NCI-H1048 (cell line): ENCODE measurements around the gene REEP1.
"Not testable (repeated sequence)": the region's sequence is repeated elsewhere in the genome, so short reads cannot be mapped to it uniquely, and the experiment has no call there.

Source experiments
- DNase-seq: peaks from one replicate; lab custom pipeline; 2025; lab: John Stamatoyannopoulos, UW

REEP1 gene

DNA sequence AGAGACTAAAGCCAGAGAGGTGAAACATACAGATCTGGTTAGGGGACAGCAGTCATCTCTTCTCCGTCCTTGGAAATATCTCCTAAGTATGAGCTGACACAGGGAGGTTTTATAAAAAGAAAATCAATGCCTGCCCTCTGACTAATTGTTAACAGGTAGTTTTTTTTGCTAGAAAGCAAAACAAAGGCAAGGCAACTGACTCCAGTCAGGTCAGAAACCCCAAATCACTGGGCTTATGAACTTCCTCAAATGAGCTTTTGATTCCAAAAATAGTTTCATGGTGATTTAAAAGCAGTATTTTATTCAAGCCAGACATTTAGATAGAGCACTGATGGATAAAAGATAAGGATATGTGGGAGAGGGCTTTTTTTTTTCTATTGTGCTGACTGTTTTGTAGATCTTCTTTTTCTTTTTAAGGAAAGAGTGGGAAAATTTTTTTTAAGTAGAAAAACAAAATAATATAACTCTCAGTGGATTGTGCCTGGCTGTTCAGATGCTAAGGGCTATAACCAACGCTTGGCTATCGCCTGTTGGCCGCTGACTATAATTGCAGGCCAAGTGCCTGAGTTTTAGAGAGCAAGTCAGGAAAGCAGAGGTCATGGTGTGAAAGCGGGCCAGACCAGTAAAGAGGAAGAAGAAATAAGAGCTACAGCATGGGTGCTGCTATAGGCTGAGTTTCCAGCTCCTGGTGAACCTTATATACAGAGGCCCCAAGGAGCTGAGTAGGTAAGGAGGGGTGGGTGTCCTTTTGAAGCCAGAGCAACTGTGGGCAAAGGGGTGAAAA is 93.3 kb downstream of the REEP1 start:
- no peak for DNase-seq

DNA sequence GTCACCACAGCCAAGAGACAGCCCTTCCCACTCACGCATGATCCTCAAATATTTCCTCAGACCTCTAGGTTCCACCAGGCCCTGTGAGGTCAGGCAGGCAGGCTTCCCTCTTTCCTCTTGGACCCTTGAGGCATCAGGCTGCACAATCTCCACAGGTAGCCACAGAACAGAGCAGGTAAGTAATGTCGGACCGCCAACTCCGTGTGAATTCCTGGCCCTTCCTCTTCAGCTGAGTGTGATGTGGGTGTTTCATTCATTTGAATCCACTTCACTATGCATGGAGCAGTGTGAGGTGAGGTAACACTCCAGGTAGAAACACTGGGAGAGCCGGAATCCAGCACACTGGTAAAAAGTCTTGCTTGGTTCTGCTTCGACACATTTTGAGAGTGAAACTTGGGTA is 94.2 kb downstream of the REEP1 start:
- DNase-seq, result no peak

DNA sequence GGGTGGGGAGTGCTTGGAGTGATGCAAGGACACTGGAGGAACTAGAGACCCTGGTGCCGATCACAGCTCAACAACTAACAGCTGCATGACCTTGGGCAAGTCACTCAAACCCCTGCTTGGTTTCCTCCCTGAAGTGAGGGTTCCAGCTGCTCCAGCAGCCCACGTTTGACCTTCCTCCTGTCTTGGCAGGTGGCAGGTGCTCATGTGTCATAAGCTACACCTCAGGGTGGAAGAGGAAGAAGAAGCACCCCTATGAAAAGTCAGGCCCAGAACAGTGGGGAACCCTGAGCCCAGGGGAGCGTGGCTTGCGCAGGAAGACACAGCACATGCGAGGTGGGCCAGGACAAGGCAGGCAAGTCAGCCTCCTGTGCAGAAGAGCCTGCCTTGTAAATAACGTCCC is 95.8 kb downstream of the REEP1 start:
- DNase-seq, result no peak

DNA sequence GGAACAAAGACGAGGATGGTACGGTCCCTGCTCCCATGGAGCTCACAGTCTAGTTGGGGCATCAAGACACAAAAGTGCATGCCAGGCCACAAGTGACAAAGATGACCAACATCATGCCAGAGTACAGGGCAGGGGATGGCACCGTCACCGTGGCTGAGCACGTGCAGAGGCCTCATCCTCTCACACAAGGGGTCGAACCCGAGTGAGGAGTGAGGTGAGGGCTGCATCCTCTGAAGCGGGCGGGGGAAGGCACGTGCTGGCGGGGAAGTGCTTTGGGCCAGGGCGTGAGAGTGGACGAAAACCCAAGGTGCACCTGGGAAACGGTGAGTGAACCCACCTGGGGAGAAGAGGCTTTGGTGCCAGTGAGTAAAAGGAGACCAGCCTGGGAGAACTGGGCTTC is 97.2 kb downstream of the REEP1 start:
- DNase-seq, result no peak

DNA sequence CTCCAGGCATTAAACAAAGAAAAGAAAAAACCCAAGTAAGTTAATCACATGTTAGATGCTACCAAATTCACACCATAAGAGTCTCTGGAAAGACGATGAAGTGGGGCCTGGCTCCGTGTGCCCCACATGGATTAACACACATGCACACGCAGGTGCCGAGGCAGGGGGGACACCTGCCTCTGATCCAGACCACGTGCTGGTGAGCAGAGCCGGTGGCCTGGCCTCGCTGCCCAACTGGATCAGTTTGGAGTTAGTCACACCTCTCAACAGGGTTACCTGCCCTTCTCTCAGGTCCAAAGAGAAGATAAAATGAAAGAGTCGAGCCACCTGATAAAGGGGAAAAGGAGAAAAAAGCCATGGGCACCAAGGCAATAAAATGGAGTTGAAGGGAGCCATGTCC is 97.7 kb downstream of the REEP1 start:
- no peak for DNase-seq

DNA sequence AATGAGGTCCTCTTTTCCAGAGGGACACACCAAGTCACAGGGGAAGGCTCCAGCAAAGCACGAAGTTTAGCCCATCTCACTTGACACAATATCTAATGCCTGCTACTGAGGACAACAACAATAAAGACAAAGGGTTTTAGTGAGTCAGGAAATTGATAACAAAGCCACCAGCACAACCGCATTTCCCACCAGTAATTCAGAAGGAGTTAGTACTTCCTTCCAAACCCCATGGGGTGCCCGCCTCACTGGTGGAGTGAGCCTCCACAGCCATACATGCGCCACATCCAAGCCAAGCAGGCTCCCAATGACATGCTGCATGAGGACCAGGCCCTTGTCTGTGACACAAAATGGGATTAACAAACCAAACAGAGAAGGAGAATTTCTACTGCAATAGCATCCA is 98.1 kb downstream of the REEP1 start:
- no peak for DNase-seq

DNA sequence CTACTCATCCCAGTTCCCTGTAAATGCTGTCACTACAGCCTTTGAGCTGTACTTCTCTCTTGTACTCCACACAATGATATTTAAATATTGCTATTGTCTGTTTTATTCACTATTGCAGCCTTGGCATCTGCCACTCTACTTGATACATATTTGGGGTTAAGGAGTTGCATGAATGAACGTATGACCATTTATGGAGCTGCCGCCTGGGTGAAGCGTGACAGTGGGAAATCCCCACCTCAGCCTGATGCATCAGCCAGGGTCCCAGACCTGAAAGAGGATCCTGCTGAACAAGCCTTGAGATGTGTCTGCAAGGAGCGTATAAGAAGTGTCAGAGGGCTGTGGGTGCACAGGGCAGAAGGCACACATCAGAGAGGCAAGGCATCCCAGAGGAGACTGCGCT is 99.1 kb downstream of the REEP1 start:
- no peak for DNase-seq

DNA sequence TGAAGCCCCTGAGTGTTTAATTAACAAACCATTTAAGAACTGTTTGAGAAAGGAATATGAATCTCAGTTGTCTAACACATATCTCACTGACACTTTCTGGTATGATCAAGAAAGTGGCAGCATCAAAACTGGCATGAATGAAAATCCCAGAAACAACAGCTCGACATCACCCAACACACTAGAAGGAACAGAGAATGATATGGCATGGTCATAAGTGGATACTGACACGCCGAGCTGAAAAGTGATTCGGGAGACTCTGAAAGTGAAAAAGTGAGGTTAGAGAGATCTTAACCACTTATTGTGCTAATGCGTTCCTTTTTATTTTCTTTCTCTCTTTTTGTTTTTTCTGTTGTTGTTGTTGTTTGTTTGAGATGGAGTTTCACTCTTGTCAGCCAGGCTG is 100.3 kb downstream of the REEP1 start:
- DNase-seq, result no peak

DNA sequence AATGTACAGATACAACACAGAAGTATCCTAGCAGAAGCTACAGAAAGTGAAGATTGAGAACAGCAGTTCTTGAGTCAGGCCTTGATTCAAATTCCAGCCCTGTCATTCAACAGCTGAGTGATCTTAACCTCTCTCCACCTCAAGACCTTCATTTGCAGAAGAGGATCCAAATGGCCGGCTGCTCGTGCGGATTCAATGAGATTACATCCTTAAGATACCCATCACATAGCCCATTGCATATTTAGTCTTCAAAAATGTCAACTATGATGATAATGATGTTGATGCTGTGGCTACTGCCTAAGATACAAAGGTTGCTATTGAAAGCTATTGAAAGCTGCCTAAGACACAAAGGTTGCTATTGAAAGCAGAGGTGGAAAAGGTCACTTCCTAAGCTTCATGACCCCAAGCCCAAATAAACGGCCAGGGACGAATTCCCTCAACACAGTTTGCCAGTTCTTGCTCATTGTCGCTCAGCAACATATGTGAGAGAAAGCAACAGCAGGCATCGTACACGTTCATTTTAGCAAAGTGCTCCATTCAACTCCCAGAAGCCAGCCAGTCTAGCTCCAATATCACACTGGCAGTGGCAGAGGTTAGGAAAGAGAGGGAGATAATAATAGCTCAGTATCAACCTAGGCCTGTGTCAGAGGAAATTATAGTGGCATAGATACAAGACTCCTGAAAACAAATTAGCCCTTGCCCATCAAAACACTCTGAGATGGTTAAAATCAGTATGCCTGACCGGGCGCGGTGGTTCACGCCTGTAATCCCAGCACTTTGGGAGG is 102.0 kb downstream of the REEP1 start:
- DNase-seq, result no peak

DNA sequence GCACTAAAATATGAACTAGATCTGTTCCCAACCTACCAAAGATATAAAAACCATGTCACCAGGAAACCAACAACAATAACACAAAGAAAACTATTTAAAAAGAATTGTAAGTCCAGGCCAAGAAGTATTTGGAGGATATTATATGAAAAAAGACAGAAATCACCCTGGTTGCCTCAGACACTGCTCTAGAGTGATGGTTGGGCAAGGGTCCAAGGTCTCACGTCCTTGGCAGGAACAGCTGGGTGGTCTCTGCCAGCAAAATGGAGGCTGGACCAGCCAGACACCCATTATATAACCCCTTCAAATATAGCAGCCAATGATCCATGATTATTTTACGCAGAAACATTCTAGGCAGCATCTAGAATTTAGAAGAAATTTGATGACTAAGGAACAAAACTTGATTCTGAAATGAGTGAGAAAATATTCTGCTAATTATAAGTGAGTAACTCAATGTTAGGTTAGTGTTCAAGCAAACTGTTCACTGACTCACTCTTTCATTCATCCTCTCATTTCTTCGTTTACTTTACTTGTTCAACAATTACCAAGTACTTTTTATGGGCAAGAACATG is 102.8 kb downstream of the REEP1 start:
- no peak for DNase-seq

DNA sequence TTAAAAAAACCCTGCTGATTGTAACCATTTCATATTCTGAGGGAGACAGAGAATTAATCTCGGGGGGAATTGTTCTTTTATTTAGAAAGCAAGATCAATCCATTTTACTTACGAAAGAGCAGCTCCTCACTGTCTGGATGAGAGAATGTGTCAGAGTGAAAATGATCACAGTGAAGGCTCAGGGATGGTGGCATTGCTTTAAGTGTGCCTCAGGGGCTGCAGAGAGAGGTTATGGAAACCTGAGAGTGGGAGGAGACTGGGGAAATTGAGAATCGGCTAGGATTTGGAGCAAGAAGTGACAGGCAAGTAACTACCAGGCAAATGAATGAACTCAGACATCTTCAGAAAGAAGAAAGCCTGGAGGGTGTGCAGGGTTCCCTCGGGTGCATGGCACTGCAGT is 104.0 kb downstream of the REEP1 start:
- DNase-seq, result no peak

DNA sequence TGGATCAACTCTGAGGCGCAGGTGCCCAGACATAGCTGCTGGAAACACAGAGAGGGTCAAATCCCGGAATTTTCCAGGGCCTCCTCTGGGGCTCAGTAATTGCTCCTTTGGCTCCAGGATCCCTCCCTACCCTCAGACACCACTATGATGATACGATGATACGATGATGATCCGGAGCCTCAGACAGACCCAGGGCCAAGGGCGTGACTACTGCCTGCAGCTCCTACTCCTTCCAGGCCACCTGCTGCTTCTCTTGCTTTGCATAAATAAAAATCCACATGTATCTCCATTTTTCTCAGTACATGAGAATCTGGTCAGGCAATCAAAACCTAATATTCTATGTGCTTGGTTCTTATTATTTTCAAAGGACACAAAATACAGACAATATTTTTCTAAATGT is 104.5 kb downstream of the REEP1 start:
- DNase-seq, result no peak

DNA sequence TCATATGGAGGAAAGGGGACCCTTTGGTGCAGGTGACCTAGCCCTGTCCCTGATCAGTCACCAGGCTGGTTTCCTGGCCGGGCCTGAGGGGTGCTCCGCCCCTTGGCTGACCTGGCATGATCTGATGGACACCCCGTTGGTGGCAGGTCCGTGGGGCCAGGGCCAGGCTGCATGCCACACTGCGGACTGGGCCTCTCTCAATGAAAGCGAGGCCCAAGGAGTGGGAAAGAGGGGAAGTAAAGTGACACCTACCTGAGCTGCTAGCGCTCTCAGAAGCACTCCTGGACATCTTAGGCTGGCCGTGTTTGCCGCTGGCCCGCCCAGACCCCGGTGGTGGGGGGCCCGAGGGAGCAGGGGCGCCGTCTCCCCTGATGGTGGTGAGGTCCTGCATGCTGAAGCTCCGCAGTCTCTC is 105.0 kb downstream of the REEP1 start:
- no peak for DNase-seq

DNA sequence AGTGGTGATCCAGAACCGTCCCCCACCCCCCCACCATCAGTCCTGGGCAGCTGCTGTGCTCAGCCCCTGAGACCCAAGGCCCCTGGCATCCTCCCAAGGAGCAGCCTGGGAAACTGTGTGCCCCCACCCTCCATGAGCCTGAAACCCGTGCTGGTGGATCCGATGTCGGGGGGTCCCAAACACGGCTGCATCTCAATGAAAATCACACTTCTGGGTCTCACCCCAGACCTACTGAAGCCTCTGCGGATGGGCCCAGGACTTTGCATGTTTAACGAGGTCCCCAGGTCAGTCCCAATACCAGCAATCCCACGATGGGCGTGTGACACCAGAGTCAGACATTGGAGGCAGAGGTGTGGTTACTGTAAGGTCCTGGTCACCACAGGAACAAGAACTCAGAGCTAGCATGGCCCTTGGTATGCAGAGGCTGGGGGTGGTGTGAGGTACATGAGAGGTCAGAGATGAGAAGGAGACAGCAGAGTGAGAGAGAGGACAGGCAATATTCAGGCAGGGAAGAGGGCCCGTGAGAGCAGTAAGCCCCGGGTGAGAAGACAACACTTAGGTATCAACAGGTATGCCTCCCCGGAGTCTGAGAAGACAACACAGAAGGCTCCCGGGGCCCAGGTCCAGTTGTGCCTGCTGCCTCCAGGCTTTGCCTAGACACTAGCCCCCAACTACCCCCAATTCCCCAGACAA is 105.6 kb downstream of the REEP1 start:
- DNase-seq, result no peak

DNA sequence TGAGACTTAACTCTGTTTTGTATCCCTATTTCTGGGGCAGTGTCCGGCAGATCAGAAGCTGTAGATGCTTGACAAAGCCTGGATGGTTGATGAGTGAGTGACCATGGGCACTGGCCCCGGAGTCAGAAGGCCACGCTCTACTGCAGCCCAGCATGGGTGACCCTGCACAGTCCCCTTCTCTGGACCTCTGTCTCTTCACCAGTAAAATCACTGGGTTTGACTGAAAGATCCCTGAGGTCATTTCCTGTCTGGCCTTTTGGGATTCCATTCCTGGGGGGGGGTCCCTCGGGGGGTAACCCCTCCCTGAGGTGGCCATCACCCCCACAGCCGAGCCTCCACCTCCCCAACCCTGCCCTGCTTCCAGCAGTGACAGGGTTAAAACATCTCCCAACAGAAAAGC is 106.5 kb downstream of the REEP1 start:
- no peak for DNase-seq

DNA sequence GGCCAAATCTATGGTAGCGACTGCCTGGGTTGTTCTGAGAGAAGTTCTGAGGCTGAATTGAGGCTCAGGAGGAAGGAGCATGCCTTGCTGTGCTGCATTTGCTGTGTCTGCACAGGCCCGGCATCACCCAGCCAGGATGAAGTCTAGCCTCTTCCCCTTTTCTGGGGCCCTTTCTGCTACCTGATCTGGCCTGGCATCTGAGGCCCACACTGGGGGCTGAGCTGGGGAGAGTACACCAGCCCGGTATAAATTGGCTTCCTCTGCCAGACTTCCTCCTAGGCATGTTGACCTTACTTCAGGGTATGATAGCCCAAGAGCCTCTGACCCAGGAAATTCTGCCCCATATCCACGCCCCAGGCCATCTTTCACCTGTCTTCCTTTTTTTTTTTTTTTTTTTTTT is 108.2 kb downstream of the REEP1 start:
- no peak for DNase-seq

DNA sequence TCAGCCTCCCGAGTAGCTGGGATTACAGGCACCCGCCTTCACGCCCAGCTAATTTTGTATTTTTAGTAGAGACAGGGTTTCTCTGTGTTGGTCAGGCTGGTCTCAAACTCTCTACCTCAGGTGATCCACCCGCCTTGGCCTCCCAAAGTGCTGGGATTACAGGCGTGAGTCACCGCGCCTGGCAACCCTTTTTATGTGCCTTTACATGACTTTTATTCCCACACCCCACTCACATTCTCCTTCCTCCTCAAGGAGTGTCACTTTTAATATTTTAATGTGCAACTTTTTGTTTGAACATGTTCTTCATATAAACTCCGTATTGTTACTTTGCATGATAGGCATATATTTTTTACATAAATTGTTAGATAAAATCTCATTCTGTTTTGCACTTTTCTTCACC is 108.9 kb downstream of the REEP1 start:
- not testable (repeated sequence) for DNase-seq

DNA sequence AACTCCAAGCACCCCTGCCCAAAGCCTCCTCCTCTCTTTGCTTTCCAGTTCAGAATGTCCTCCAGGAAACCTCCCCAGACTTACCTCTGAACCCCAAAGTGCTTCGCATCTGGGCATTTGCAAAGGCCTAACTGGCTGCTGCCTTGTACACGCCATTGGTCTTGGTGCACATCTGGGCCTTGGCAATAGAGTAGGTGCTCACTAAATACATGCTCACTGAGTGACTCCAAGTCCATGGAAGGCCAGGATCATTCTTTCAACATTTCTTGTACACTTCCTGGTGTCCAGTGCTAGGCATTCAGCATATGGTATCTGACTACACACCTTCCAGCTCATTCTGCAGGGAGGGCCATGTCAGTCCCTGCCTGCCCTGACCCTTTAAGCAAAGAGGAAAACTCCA is 109.7 kb downstream of the REEP1 start:
- DNase-seq, result no peak

DNA sequence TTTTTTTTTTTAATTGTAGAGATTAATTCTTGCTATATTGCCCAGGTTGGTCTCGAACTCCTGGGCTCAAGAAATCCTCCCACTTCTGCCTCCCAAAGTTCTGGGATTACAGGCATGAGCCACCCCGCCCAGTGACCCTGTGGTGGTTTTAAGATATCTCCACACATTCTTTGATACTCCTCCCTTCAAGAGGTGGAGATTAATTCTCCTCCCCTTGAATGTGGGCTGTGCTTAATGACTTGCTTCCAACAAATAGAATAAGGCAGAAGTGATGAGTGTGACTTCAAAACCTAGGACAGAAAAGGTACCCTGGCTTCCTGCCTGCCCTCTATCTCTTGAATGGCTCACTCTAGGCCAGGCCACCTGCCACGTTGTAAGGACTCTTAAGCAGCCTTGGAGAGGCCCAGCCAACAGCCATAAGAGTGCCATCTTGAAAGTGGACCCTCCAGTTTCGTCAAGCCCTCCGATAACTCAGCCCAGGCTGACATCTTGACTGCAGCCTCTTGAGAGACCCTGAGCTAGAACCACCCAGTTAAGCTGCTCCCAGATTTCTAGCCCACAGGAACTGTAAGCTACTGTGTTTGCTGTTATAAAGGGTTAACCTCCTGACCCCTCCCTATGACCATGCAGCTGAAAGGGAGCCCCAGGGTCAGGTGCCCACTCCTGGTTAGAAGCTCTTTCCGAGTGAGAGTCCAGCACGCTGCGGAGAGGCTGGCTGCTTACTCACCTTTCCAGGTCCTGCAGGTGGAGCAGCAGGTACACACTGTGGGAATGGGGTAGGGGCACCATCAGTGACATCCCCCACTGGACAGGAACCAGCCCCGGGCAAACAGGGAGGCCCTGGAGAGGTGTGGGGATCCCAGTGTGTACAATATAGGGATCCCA is 110.5 kb downstream of the REEP1 start:
- no peak for DNase-seq

DNA sequence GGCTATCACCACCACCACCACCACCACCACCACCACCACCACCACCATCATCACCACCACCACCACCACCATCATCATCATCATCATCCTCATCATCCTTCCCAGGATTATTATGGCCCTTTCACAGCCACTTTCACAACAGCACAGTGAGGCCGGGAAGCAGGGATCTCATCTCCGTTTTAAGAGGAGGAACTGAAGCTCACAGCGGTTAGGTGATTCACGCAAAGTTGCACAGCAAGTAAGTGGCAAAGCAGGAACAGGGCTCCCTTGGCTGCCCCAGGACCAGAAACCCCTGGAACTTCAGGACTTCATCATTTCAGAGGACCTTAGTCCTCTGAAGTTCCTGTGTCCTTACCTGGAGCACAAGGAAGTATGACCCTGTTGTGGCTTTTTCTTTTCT is 111.4 kb downstream of the REEP1 start:
- DNase-seq, result no peak

DNA sequence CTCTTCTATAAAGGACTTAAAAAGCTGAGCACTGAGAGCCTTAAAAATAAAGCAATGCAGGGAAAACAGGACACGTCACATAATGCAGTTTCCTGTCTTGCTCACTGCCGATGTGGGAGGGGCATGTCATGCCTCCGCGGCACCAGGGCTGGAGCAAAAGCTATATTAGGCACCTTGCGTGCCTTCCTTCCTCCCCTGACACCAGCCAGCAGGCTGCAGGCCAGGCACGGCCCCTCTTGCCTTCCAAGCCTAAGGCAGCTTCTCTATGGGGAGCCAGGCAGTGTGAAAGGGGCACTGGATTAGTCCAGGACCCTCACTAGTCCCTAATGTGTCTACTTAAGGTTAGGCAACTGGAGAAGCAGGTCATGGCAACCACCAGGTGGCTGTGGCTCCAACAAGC is 111.8 kb downstream of the REEP1 start:
- DNase-seq, result no peak
